LNCaP clone FGC (cell line): Measurements from ENCODE around the gene PLCH2.

Source experiments
- DNase-seq: peaks from one replicate; pipeline ENCODE4 v3.0.0-alpha.2; 2011; ENCODE audit warnings: low read depth
- H3K4me3 ChIP-seq: 2 replicates; pipeline ENCODE4 v1.5.1; 2011; ENCODE audit warnings: mild to moderate bottlenecking, low read depth, low read length, control low read depth
- TF ChIP-seq, protein P1 (sequence below): IDR thresholded peaks from 2 replicates; pipeline ENCODE4 v1.5.1; 2012; ENCODE audit warnings: mild to moderate bottlenecking; ENCODE audit not compliant: control insufficient read depth, insufficient read depth; ENCODE audit errors: extremely low read depth

PLCH2 gene

GRCh38 chr1:2538872-2539271 is 62.8 kb downstream of the PLCH2 start:
- TF ChIP-seq, protein P1, sequence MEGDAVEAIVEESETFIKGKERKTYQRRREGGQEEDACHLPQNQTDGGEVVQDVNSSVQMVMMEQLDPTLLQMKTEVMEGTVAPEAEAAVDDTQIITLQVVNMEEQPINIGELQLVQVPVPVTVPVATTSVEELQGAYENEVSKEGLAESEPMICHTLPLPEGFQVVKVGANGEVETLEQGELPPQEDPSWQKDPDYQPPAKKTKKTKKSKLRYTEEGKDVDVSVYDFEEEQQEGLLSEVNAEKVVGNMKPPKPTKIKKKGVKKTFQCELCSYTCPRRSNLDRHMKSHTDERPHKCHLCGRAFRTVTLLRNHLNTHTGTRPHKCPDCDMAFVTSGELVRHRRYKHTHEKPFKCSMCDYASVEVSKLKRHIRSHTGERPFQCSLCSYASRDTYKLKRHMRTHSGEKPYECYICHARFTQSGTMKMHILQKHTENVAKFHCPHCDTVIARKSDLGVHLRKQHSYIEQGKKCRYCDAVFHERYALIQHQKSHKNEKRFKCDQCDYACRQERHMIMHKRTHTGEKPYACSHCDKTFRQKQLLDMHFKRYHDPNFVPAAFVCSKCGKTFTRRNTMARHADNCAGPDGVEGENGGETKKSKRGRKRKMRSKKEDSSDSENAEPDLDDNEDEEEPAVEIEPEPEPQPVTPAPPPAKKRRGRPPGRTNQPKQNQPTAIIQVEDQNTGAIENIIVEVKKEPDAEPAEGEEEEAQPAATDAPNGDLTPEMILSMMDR = no peak
- no peak for DNase-seq

DNA sequence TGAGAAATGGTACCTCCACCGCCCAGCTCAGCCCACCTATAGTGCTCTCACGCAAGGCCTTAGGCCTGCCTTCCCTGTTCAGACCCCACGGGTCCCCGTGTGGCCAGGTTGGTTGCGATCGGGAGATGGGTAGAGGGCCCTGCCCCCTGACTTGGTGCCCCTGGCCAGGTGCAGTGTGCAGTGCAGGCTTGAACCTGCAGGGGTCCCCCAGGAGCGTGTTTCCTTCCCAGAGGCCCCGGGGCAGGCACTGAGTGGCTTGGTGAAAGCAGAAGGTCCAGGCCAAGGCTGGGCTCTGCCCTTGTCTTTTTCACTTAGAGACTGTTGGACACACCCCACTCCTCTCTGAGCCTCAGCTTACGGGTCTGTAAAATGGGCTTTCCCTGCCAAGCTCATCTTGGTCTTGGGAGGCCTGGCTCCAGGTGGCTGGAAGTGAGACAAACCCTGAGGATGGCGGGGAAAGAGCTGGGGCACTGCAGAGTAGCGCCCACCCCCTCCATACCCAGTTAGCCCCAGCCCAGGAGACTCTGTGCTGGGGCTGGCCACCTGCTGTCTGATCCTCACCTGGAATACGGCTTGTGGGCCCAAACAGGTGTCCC is 63.3 kb downstream of the PLCH2 start:
- TF ChIP-seq, protein P1 = no peak
- DNase-seq = no peak
- H3K4me3 ChIP-seq = no peak overlapping the region

More at GRCh38 chr1:2538872-2539271, 62.8 kb downstream of the PLCH2 start:
- no peak overlapping the region for H3K4me3 ChIP-seq

GRCh38 chr1:2540816-2541492 is 64.9 kb downstream of the PLCH2 start:
- TF ChIP-seq, protein P1 = no peak
- H3K4me3 ChIP-seq = no peak overlapping the region
- DNase-seq = no peak

- no peak overlapping the region for H3K4me3 ChIP-seq
- TF ChIP-seq, protein P1 = no peak
- no peak for DNase-seq
Observed at GRCh38 chr1:2541619-2542245, 65.6 kb downstream of the PLCH2 start.

DNA sequence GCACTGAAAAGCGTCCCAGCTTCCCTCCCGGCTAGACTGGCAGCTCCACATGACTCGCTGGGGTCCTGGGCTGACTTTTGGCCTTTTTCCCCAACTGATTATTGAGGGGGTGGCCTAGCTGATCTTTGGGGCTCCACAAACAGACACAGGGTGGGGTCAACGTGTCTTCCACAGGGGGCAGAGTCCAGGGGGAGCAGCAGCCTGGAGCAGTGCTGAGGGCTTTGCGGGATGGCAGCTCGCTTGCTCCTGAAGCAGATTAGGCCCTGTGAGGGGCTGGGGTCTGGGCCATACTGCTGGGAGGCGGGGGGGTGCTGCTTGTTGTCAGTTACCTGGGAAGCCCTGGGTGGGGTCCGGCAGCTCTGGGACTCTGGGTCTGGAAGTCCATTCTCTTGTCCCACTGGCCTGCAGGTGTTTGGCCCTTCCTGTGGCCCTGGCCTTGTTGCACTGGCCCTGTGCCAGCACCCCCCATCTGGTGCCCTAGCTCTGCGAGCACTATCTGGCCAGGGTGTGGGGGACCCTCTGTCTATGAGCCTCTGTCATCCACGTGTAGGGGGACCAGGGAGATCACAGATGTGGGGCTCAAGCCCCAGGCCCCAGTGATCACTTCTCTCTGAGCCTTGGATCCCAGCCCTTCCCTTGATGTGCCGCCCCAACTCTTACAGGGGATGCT is 66.3 kb downstream of the PLCH2 start:
- TF ChIP-seq, protein P1 = no peak

GRCh38 chr1:2543543-2544092 is 67.5 kb downstream of the PLCH2 start:
- no peak for DNase-seq
- TF ChIP-seq, protein P1 = no peak
- H3K4me3 ChIP-seq = no peak overlapping the region

More for the DNA sequence above, 66.3 kb downstream of the PLCH2 start:
- no peak overlapping the region for H3K4me3 ChIP-seq
- DNase-seq = no peak
